Suprapubic skin (tissue), 4 donors: ENCODE measurements around the gene AHDC1. TPM values are rescaled to one million over a fixed set of nuclear protein-coding genes. Genes with fewer than 3 reads are reported as not detected.
A peak's percentile ranks its signal among the peaks of the same experiment; 100 is the strongest.

ENCODE experiments used
- DNase-seq, 2 donors: peaks; one replicate each; pipeline ENCODE4 v3.0.0-alpha.2; 2019; ENCODE audit warnings: low spot score in 2 of 2
- H3K27ac ChIP-seq: fragments of 200-600 bp; sonication (generic); one replicate; pipeline ENCODE4 v1.5.1; 2019
- H3K27me3 ChIP-seq: fragments of 200-600 bp; sonication (generic); one replicate; pipeline ENCODE4 v1.5.1; 2019
- H3K36me3 ChIP-seq: fragments of 200-600 bp; sonication (generic); one replicate; pipeline ENCODE4 v1.5.1; 2019
- H3K4me1 ChIP-seq: fragments of 200-600 bp; sonication (generic); one replicate; pipeline ENCODE4 v1.5.1; 2019
- H3K4me3 ChIP-seq: fragments of 200-600 bp; sonication (generic); one replicate; pipeline ENCODE4 v1.5.1; 2019; ENCODE audit warnings: mild to moderate bottlenecking
- H3K9me3 ChIP-seq: fragments of 200-600 bp; sonication (generic); one replicate; pipeline ENCODE4 v1.5.1; 2019
- EP300 ChIP-seq: sonication (generic); formaldehyde crosslinking; IDR thresholded peaks from one replicate; pipeline ENCODE4 v1.6.1; 2017; ENCODE audit warnings: antibody characterized with exemption
- POLR2A ChIP-seq, 2 donors: fragments of 450-650 bp; IDR thresholded peaks; one replicate each; pipeline ENCODE4 v1.6.1; 2017; ENCODE audit warnings: antibody characterized with exemption in 2 of 2, mild to moderate bottlenecking in 2 of 2, moderate library complexity in 2 of 2
- POLR2AphosphoS5 ChIP-seq, 3 donors: sonication (generic); formaldehyde crosslinking; IDR thresholded peaks; one replicate each; pipeline ENCODE4 v1.6.1; 2017; ENCODE audit warnings: antibody characterized with exemption in 3 of 3
- WGBS: methylation state at CpG from one replicate; pipeline ENCODE4 v1.1.5; 2018; 5-methylcytosine and 5-hydroxymethylcytosine counted together
- total RNA-seq, 4 donors: library from RNA; depleted of rRNA; stranded (reverse); fragments of >200 nt; gene quantifications; one replicate each; pipeline ENCODE4 v1.1.0, GENCODE V29; 2016
- TF ChIP-seq, protein P1 (sequence below), 2 donors: fragments of 200-600 bp in 1 of 2; fragments of 450-650 bp in 1 of 2; sonication (generic) in 1 of 2; IDR thresholded peaks; one replicate each; pipeline ENCODE4 v1.5.1; 2016 to 2019; ENCODE audit warnings: antibody characterized with exemption in 2 of 2, mild to moderate bottlenecking in 1 of 2, moderate library complexity in 1 of 2

The AHDC1 gene
- total RNA-seq, 4 donors from 2014 or later, result 46.7 to 103 (median 60.1) TPM

DNA sequence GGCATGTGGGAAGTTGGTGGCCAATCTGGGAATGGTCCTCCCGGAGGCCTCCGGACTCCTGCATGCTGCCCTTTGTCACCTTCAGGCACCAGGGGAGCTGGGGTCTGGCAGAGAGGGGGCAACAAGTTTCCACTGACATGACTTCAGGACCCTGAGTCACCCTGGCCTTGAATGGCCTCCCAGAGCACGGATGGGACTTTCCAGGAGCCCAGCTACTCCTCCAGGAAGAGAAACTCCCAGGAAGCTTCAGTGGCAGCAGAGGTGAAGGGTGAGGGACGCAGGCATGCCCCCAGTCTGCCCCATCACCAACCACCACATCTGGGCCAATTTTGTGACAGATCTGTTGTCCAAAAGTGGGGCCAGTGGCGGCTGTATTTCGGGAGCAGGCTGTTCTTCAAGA lies 58.1 kb downstream of the AHDC1 start:
- Histone ChIP-seq H3K27me3 (no peaks in the 10 kb centered on the region), H3K9me3 (no peaks in the 10 kb centered on the region), H3K36me3 (peaks cover 38% of the 10 kb centered on the region), H3K4me3 (no peak overlapping the region), H3K27ac (peak overlapping the region; percentile 86), H3K4me1 (peaks cover 56% of the 10 kb centered on the region)
- DNase-seq, result no peak
- 83% methylated on average over 4 of the region's 6 CpGs for WGBS
- TF ChIP-seq POLR2AphosphoS5 (IDR thresholded peaks at IDR 0.05) (no peak), EP300 (no peak), POLR2A (IDR thresholded peaks at IDR 0.05) (no peak)
- TF ChIP-seq, protein P1, sequence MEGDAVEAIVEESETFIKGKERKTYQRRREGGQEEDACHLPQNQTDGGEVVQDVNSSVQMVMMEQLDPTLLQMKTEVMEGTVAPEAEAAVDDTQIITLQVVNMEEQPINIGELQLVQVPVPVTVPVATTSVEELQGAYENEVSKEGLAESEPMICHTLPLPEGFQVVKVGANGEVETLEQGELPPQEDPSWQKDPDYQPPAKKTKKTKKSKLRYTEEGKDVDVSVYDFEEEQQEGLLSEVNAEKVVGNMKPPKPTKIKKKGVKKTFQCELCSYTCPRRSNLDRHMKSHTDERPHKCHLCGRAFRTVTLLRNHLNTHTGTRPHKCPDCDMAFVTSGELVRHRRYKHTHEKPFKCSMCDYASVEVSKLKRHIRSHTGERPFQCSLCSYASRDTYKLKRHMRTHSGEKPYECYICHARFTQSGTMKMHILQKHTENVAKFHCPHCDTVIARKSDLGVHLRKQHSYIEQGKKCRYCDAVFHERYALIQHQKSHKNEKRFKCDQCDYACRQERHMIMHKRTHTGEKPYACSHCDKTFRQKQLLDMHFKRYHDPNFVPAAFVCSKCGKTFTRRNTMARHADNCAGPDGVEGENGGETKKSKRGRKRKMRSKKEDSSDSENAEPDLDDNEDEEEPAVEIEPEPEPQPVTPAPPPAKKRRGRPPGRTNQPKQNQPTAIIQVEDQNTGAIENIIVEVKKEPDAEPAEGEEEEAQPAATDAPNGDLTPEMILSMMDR (IDR thresholded peaks at IDR 0.05), result no peak

DNA sequence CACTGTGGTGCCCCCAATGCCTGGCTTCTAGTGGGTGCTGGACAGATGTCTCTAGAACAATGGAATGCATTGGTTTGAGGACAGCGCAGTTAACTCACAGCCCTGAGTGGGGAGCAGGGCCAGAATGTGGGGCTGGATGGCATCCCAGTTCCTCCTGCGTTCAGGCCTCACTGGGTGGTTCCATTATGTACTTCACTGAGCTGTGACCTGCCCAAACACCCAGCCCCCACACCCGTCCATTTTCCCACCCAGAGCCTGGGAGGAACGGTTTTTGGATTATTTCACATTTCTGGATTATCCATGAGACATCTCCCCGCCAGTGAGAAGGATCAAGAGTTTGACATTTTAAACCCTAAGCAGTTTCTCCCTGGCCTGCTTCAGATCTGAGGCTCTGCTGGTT lies 58.7 kb downstream of the AHDC1 start:
- 13% methylated on average over 4 of the region's 5 CpGs for WGBS
- Histone ChIP-seq H3K4me1 (peaks cover 61% of the 10 kb centered on the region), H3K4me3 (no peak overlapping the region), H3K9me3 (no peaks in the 10 kb centered on the region), H3K27ac (peak overlapping the region; percentile 86), H3K27me3 (no peaks in the 10 kb centered on the region), H3K36me3 (peaks cover 32% of the 10 kb centered on the region)
- TF ChIP-seq POLR2AphosphoS5 (IDR thresholded peaks at IDR 0.05) (no peak), POLR2A (IDR thresholded peaks at IDR 0.05) (no peak)
- DNase-seq, result no peak

DNA sequence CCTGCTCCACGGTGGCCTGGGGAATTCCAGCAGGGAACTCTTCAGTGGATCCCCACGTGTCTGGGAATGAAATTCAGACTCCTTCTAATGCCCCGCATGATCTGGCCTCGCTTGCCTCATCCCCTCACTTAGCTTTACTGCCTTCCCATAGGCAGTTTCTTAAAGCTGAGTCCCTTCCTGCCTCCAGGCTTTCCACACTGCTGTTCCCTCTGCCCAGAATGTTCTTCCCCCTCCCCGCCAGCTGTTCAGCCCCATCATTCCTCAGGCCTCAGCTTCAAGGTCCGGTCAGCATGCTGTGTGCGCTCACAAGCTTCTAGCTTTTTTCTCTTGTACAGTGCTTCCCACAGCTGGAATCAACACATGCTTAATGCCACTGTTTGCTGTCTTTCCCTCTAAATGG lies 59.1 kb downstream of the AHDC1 start:
- no peak for DNase-seq
- Histone ChIP-seq H3K27ac (peak overlapping the region; percentile 86), H3K36me3 (peaks cover 28% of the 10 kb centered on the region), H3K4me3 (no peak overlapping the region), H3K4me1 (peaks cover 65% of the 10 kb centered on the region), H3K27me3 (no peaks in the 10 kb centered on the region), H3K9me3 (no peaks in the 10 kb centered on the region)
- 44% methylated on average over 7 of the region's 7 CpGs for WGBS
- TF ChIP-seq, protein P1 (IDR thresholded peaks at IDR 0.05), result no peak
- TF ChIP-seq POLR2AphosphoS5 (IDR thresholded peaks at IDR 0.05) (no peak), POLR2A (IDR thresholded peaks at IDR 0.05) (no peak), EP300 (no peak)

DNA sequence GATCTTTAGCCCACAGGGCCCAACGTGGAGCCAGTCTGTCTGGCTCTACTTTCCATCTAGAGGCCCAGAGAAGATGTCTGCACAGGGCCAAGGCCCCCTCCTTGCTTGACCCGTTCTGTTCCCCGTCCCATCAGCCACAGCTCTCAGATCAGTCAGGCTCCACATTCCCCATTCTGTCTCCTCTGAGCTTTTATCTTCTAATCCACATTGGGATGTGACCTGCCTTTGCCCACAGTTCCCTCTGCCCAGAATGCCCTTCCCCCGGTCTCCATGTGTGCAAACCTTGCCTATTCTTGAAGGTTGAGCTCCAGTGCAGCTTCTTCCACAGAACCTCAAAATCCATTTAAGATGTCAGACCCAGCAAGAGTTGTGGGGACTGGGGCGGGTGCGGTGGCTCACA lies 60.7 kb downstream of the AHDC1 start:
- H3K4me1 ChIP-seq, result peaks cover 78% of the 10 kb centered on the region
- 91% methylated on average over 6 of the region's 6 CpGs for WGBS

DNA sequence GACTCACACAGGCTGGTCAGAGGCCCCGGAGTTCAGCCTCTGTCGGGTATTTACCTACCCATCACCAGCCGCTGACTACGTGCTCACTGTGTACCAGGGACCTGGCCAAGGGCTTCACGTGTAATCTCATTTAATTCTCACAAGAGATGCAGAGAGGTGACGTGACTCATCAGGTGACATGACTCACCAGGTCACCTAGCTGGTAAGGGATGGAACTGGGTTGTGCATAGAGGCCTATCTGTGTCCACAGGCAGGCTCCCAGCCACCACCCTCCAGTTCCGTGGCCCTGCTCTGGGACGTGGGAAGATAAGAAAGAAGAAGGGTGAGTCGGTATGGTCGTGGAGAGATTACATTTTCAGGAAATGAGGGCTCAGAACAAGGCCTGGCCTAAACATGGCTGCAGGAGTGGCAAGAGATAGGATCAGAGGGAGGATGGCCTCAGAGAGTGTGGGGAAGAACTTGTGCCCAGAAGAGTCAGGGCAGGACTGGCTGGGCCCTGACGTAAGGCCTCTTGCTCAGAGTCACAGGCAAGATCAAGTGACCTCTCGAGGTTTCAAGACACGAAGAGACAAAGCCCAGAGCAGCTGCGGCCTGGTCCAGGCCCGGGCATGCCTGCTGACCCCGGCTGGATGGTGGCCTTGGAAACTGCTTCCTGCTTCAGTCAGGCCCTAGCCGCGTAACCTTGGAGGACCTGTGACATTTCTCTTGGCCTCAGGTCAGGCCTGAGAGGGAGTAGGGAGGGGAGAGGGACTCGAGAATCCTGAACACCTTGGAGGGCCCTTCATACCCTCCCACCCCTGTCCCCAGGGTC lies 61.3 kb downstream of the AHDC1 start:
- Histone ChIP-seq H3K27me3 (no peaks in the 10 kb centered on the region), H3K9me3 (no peaks in the 10 kb centered on the region), H3K27ac (peak overlapping the region; percentile 86), H3K4me1 (peaks cover 84% of the 10 kb centered on the region), H3K36me3 (peaks cover 6% of the 10 kb centered on the region), H3K4me3 (no peak overlapping the region)
- WGBS, result 36% methylated on average over 14 of the region's 19 CpGs
- no peak for DNase-seq
- peak in 1 of 3 donors; percentile 4 for TF ChIP-seq POLR2AphosphoS5 (IDR thresholded peaks at IDR 0.05)
- TF ChIP-seq POLR2A (IDR thresholded peaks at IDR 0.05), result no peak
- no peak for TF ChIP-seq EP300
- TF ChIP-seq, protein P1 (IDR thresholded peaks at IDR 0.05), result no peak

More for the DNA sequence above, 60.7 kb downstream of the AHDC1 start:
- no peak for TF ChIP-seq POLR2AphosphoS5 (IDR thresholded peaks at IDR 0.05)
- no peak for TF ChIP-seq POLR2A (IDR thresholded peaks at IDR 0.05)
- no peak for TF ChIP-seq EP300
- Histone ChIP-seq H3K4me3 (no peak overlapping the region), H3K27ac (peak overlapping the region; percentile 86), H3K27me3 (no peaks in the 10 kb centered on the region), H3K36me3 (peaks cover 12% of the 10 kb centered on the region), H3K9me3 (no peaks in the 10 kb centered on the region)
- no peak for DNase-seq

DNA sequence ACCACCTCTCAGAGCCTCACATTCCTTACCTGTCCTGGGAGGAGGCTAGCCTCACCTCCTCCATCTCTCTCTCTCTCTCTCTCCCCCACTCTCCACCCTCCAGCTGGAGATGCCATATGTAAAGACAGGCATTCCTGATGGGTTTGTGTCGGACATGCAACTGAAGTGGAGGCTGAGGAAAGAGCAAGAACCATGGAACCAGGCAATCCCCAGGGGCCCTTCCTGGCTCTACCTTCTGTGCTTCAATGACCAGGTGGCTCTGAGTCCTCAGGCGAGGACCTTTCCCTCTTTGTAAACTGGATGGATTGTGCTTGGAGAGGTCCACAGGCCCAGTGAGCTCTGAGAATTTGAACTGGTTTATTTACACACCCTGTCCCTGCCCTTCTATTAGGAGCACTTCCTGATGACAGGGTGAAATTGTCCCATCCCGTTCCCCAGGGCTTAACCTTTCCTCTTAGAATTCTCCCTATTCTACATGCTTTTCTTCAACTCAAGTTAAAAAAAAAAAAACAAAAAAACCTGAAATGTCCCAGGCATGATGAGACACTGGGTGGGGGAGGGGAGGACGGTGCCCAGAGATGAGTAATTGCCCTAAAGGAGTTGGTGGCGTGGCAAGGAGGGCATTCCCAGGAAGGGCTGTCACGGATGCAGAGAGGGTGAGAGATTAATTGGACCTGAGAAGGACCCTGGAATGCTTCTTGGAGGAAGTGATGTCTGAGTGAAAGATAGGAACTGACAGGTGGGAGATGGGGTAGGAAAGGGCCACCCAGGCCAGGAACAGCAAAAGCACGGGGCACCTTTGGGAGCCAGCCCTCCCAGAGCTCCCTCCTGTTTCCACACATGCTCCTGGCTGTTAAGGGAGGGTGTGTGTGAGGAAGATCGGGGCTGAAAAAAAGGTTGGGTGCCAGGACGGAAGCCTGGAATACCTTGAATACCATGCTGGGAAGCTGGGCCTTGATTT lies 63.8 kb downstream of the AHDC1 start:
- Histone ChIP-seq H3K36me3 (no peaks in the 10 kb centered on the region), H3K4me1 (peaks cover 95% of the 10 kb centered on the region), H3K27me3 (no peaks in the 10 kb centered on the region), H3K4me3 (no peak overlapping the region), H3K9me3 (no peaks in the 10 kb centered on the region), H3K27ac (peak overlapping the region; percentile 86)
- no peak for TF ChIP-seq POLR2AphosphoS5 (IDR thresholded peaks at IDR 0.05)
- TF ChIP-seq, protein P1 (IDR thresholded peaks at IDR 0.05), result no peak
- TF ChIP-seq EP300, result no peak
- TF ChIP-seq POLR2A (IDR thresholded peaks at IDR 0.05), result no peak
- no peak for DNase-seq
- WGBS, result 43% methylated on average over 9 of the region's 9 CpGs
